Liver (tissue), 9 donors: ENCODE data around the gene TRAK2. TPM values are rescaled to one million over a fixed set of nuclear protein-coding genes. Genes with fewer than 3 reads are reported as not detected.

ENCODE experiments used
- DNase-seq: peaks from one replicate; pipeline ENCODE4 v3.0.0-alpha.2; 2017; ENCODE audit warnings: low spot score
- H3K27ac ChIP-seq, 2 donors: one replicate each; pipeline ENCODE4 v1.7.0; 2013; ENCODE audit warnings: inconsistent platforms in 2 of 2, low read length in 2 of 2, control low read depth in 1 of 2, low read depth in 1 of 2, mild to moderate bottlenecking in 1 of 2
- H3K27me3 ChIP-seq, 4 donors: one replicate each; pipeline versions ENCODE4 v1.6.1 to v1.7.0; 2013; ENCODE audit warnings: low read length in 3 of 4, inconsistent platforms in 1 of 4, mild to moderate bottlenecking in 1 of 4, moderate library complexity in 1 of 4; ENCODE audit not compliant: control insufficient read depth in 4 of 4, insufficient read depth in 4 of 4
- H3K36me3 ChIP-seq, 4 donors: one replicate each; pipeline versions ENCODE4 v1.6.1 to v1.7.0; 2013; ENCODE audit warnings: low read length in 3 of 4, mild to moderate bottlenecking in 3 of 4, low read depth in 1 of 4, moderate library complexity in 1 of 4; ENCODE audit not compliant: control insufficient read depth in 4 of 4, insufficient read depth in 3 of 4
- H3K4me1 ChIP-seq, 4 donors: one replicate each; pipeline versions ENCODE4 v1.6.1 to v1.7.0; 2013; ENCODE audit warnings: low read length in 3 of 4, mild to moderate bottlenecking in 3 of 4, moderate library complexity in 1 of 4; ENCODE audit not compliant: control insufficient read depth in 4 of 4, insufficient read depth in 4 of 4
- H3K4me3 ChIP-seq, 3 donors: one replicate each; pipeline versions ENCODE4 v1.6.1 to v1.7.0; 2013; ENCODE audit warnings: low read length in 3 of 3, control low read depth in 1 of 3, low read depth in 1 of 3, mild to moderate bottlenecking in 1 of 3
- H3K9ac ChIP-seq, 2 donors: one replicate each; pipeline ENCODE4 v1.7.0; 2013; ENCODE audit warnings: low read length in 2 of 2, mild to moderate bottlenecking in 2 of 2, moderate library complexity in 2 of 2, control low read depth in 1 of 2, low read depth in 1 of 2
- H3K9me3 ChIP-seq, 4 donors: one replicate each; pipeline versions ENCODE4 v1.6.1 to v1.7.0; 2013; ENCODE audit warnings: low read length in 3 of 4; ENCODE audit not compliant: control insufficient read depth in 4 of 4
- CTCF ChIP-seq: fragments of 150-350 bp; IDR thresholded peaks from 2 replicates; pipeline ENCODE4 v1.5.1; 2017; ENCODE audit warnings: improper control_type of control experiment, low read depth, low read length; ENCODE audit not compliant: missing input control
- EGR1 ChIP-seq, 2 donors: IDR thresholded peaks; 2 replicates each; pipeline ENCODE4 v1.6.1; 2016 to 2018; ENCODE audit warnings: antibody characterized with exemption in 2 of 2, low read depth in 2 of 2
- FOXA1 ChIP-seq: IDR thresholded peaks from 2 replicates; pipeline ENCODE4 v1.6.1; 2016; ENCODE audit warnings: antibody characterized with exemption
- FOXA2 ChIP-seq: IDR thresholded peaks from 2 replicates; pipeline ENCODE4 v1.6.1; 2016; ENCODE audit warnings: antibody characterized with exemption
- GABPA ChIP-seq, 2 donors: IDR thresholded peaks in 1 of 2; conservative IDR thresholded peaks in 1 of 2; 2 replicates each; pipeline ENCODE4 v1.6.1; 2016; ENCODE audit warnings: antibody characterized with exemption in 2 of 2, mild to moderate bottlenecking in 1 of 2, moderate library complexity in 1 of 2
- HNF4A ChIP-seq, 2 donors: conservative IDR thresholded peaks; 2 replicates each; pipeline ENCODE4 v1.6.1; 2016; ENCODE audit warnings: antibody characterized with exemption in 2 of 2, mild to moderate bottlenecking in 2 of 2
- HNF4G ChIP-seq: IDR thresholded peaks from 2 replicates; pipeline ENCODE4 v1.6.1; 2016; ENCODE audit warnings: antibody characterized with exemption
- JUND ChIP-seq, 2 donors: IDR thresholded peaks; 2 replicates each; pipeline ENCODE4 v1.6.1; 2016; ENCODE audit warnings: antibody characterized with exemption in 2 of 2
- MAX ChIP-seq: IDR thresholded peaks from 2 replicates; pipeline ENCODE4 v1.6.1; 2016; ENCODE audit warnings: antibody characterized with exemption
- NR2F2 ChIP-seq: IDR thresholded peaks from 2 replicates; pipeline ENCODE4 v1.6.1; 2016; ENCODE audit warnings: antibody characterized with exemption
- RAD21 ChIP-seq, 2 donors: IDR thresholded peaks; 2 replicates each; pipeline ENCODE4 v1.6.1; 2016; ENCODE audit warnings: antibody characterized with exemption in 2 of 2, mild to moderate bottlenecking in 2 of 2
- REST ChIP-seq: IDR thresholded peaks from 2 replicates; pipeline ENCODE4 v1.6.1; 2016; ENCODE audit warnings: antibody characterized with exemption, mild to moderate bottlenecking
- RXRA ChIP-seq, 2 donors: IDR thresholded peaks; 2 replicates each; pipeline ENCODE4 v1.6.1; 2017 to 2018; ENCODE audit warnings: antibody characterized with exemption in 2 of 2, mild to moderate bottlenecking in 1 of 2
- SP1 ChIP-seq: IDR thresholded peaks from 2 replicates; pipeline ENCODE4 v1.6.1; 2018; ENCODE audit warnings: antibody characterized with exemption, mild to moderate bottlenecking
- TAF1 ChIP-seq: conservative IDR thresholded peaks from 2 replicates; pipeline ENCODE4 v1.6.1; 2016; ENCODE audit warnings: antibody characterized with exemption, mild to moderate bottlenecking
- YY1 ChIP-seq: IDR thresholded peaks from 2 replicates; pipeline ENCODE4 v1.6.1; 2016; ENCODE audit warnings: antibody characterized with exemption, mild to moderate bottlenecking
- WGBS: extraction: QIAGEN DNeasy Blood & Tissue Kit; methylation state at CpG from one replicate; pipeline ENCODE4 v1.1.7; 2013; 5-methylcytosine and 5-hydroxymethylcytosine counted together
- polyA plus RNA-seq, 2 donors: library from polyadenylated mRNA; stranded (reverse) in 1 of 2; unstranded in 1 of 2; fragments of 200-250 nt in 1 of 2; fragments of >200 nt in 1 of 2; fragmentation: Nextera tagmentation in 1 of 2; extraction: Ambion mirVana in 1 of 2; gene quantifications; one replicate each; pipeline versions ENCODE4 v1.2.1 to v1.2.3, GENCODE V29; 2013 to 2015
- total RNA-seq, 2 donors: library from RNA; depleted of rRNA; stranded (reverse); fragments of >200 nt; gene quantifications; one replicate each; pipeline ENCODE4 v1.2.3, GENCODE V29; 2014
- TF ChIP-seq, protein P1 (sequence below): IDR thresholded peaks from 2 replicates; pipeline ENCODE4 v1.6.1; 2016; ENCODE audit warnings: antibody characterized with exemption
- TF ChIP-seq, protein P2 (sequence below): IDR thresholded peaks from 2 replicates; pipeline ENCODE4 v1.6.1; 2016; ENCODE audit warnings: antibody characterized with exemption
- donor health status: healthy.
- donor health status: healthy.
- donor health status: healthy.
- donor health status: healthy.
- donor health status: healthy.

Gene TRAK2
- total and polyA plus RNA-seq, 4 donors: 6.1 to 207 (median 12.4) TPM

- WGBS: 67% methylated on average over 4 of the region's 4 CpGs
- Histone ChIP-seq H3K27ac (peak overlapping the region in 1 of 2 donors; percentile 41), H3K36me3 (no peaks in the 10 kb centered on the region), H3K27me3 (no peaks in the 10 kb centered on the region), H3K9me3 (no peaks in the 10 kb centered on the region), H3K4me3 (no peak overlapping the region), H3K9ac (no peak overlapping the region), H3K4me1 (peaks cover 0 to 8% (median 4%) of the 10 kb centered on the region in 4 donors)
- no peak for DNase-seq
- TF ChIP-seq, protein P1, sequence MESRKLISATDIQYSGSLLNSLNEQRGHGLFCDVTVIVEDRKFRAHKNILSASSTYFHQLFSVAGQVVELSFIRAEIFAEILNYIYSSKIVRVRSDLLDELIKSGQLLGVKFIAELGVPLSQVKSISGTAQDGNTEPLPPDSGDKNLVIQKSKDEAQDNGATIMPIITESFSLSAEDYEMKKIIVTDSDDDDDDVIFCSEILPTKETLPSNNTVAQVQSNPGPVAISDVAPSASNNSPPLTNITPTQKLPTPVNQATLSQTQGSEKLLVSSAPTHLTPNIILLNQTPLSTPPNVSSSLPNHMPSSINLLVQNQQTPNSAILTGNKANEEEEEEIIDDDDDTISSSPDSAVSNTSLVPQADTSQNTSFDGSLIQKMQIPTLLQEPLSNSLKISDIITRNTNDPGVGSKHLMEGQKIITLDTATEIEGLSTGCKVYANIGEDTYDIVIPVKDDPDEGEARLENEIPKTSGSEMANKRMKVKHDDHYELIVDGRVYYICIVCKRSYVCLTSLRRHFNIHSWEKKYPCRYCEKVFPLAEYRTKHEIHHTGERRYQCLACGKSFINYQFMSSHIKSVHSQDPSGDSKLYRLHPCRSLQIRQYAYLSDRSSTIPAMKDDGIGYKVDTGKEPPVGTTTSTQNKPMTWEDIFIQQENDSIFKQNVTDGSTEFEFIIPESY: no peak
- TF ChIP-seq REST (no peak), CTCF (no peak), GABPA (IDR thresholded peaks at IDR 0.05 in 1 of 2, conservative IDR thresholded peaks at IDR 0.05 in 1 of 2) (no peak), JUND (IDR thresholded peaks at IDR 0.05) (no peak), EGR1 (IDR thresholded peaks at IDR 0.05; ENCODE audit: low read depth in 2 of 2) (no peak), RXRA (IDR thresholded peaks at IDR 0.05) (no peak), SP1 (no peak), MAX (no peak), HNF4A (conservative IDR thresholded peaks at IDR 0.05) (no peak), YY1 (no peak), FOXA1 (no peak), HNF4G (no peak), NR2F2 (no peak), TAF1 (no peak), RAD21 (IDR thresholded peaks at IDR 0.05) (no peak), FOXA2 (no peak)
- TF ChIP-seq, protein P2, sequence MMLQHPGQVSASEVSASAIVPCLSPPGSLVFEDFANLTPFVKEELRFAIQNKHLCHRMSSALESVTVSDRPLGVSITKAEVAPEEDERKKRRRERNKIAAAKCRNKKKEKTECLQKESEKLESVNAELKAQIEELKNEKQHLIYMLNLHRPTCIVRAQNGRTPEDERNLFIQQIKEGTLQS: no peak
These were observed 19.1 kb downstream of the TRAK2 start for GRCh38 chr2:201432038-201432620.
